ENCODE data around the gene SURF4. TPM values are rescaled to one million over a fixed set of nuclear protein-coding genes. Genes with fewer than 3 reads are reported as not detected.

Gene SURF4
- total and polyA plus RNA-seq, 2 donors from 2014 or later: 121 to 138 TPM

GRCh38 chr9:133402689-133403088 lies 26.8 kb upstream of the SURF4 start:
- intact Hi-C loops (cut with DNase I): no loop called here
- Histone ChIP-seq H3K27me3 (ENCODE audit: control insufficient read depth, insufficient read depth, low read length) (no peaks in the 10 kb centered on the region), H3K9me3 (ENCODE audit: control insufficient read depth in 2 of 3, insufficient read depth in 1 of 3, low read length in 3 of 3) (no peaks in the 10 kb centered on the region), H3K9ac (ENCODE audit: low read length in 3 of 3) (no peak overlapping the region), H3K4me1 (ENCODE audit: control insufficient read depth in 2 of 3, insufficient read depth in 2 of 3, low read depth in 1 of 3, low read length in 3 of 3) (no peaks in the 10 kb centered on the region), H3K4me3 (ENCODE audit: low read length in 3 of 3) (no peak overlapping the region), H3K36me3 (ENCODE audit: control insufficient read depth in 2 of 3, insufficient read depth in 3 of 3, low read length in 3 of 3) (peaks cover 0 to 10% (median 6%) of the 10 kb centered on the region in 3 donors), H3K27ac (ENCODE audit: low read depth in 2 of 2, low read length in 2 of 2) (no peak overlapping the region)
- no peak for FAIRE-seq
- TF ChIP-seq, protein P1, sequence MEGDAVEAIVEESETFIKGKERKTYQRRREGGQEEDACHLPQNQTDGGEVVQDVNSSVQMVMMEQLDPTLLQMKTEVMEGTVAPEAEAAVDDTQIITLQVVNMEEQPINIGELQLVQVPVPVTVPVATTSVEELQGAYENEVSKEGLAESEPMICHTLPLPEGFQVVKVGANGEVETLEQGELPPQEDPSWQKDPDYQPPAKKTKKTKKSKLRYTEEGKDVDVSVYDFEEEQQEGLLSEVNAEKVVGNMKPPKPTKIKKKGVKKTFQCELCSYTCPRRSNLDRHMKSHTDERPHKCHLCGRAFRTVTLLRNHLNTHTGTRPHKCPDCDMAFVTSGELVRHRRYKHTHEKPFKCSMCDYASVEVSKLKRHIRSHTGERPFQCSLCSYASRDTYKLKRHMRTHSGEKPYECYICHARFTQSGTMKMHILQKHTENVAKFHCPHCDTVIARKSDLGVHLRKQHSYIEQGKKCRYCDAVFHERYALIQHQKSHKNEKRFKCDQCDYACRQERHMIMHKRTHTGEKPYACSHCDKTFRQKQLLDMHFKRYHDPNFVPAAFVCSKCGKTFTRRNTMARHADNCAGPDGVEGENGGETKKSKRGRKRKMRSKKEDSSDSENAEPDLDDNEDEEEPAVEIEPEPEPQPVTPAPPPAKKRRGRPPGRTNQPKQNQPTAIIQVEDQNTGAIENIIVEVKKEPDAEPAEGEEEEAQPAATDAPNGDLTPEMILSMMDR (IDR thresholded peaks at IDR 0.05; ENCODE audit: borderline replicate concordance, extremely low read depth, insufficient read depth): no peak
- DNase-seq: peak in 1 of 5 donors; percentile 57

- TF ChIP-seq, protein P1 (IDR thresholded peaks at IDR 0.05; ENCODE audit: borderline replicate concordance, extremely low read depth, insufficient read depth): no peak
- no peak for DNase-seq
- FAIRE-seq: no peak
- H3K36me3 ChIP-seq (ENCODE audit: control insufficient read depth in 2 of 3, insufficient read depth in 3 of 3, low read length in 3 of 3): peaks cover 0 to 10% (median 2%) of the 10 kb centered on the region in 3 donors
- no peak overlapping the region for H3K9ac ChIP-seq (ENCODE audit: low read length in 3 of 3)
- no peaks in the 10 kb centered on the region for H3K27me3 ChIP-seq (ENCODE audit: control insufficient read depth, insufficient read depth, low read length)
- no peaks in the 10 kb centered on the region for H3K4me1 ChIP-seq (ENCODE audit: control insufficient read depth in 2 of 3, insufficient read depth in 2 of 3, low read depth in 1 of 3, low read length in 3 of 3)
- no peaks in the 10 kb centered on the region for H3K9me3 ChIP-seq (ENCODE audit: control insufficient read depth in 2 of 3, insufficient read depth in 1 of 3, low read length in 3 of 3)
- no peak overlapping the region for H3K4me3 ChIP-seq (ENCODE audit: low read length in 3 of 3)
- intact Hi-C loops (cut with DNase I): no loop called here
- H3K27ac ChIP-seq (ENCODE audit: low read depth in 2 of 2, low read length in 2 of 2): no peak overlapping the region
These were observed 25.7 kb upstream of the SURF4 start for GRCh38 chr9:133401588-133401987.

DNA sequence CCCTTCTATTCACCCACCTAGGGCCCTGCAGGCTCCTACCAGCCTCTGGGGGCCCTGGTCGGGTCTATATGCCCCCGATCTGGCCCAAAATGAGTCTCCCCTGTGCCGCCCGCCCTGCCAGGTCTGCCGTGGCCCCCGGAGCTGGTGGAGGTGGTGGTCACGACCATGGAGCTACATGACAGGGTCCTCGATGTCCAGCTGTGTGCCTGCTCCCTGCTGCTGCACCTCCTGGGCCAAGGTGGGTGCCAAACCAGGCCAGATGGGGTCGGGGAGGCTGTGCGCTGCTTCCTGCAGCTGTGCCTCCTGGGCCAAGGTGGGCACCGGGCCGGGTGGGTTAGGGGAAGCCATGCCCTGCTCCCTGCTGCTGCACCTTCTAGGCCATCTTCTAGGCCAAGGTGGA lies 24.4 kb upstream of the SURF4 start:
- H3K4me3 ChIP-seq (ENCODE audit: low read length in 3 of 3): no peak overlapping the region
- no peak overlapping the region for H3K9ac ChIP-seq (ENCODE audit: low read length in 3 of 3)
- H3K4me1 ChIP-seq (ENCODE audit: control insufficient read depth in 2 of 3, insufficient read depth in 2 of 3, low read depth in 1 of 3, low read length in 3 of 3): no peaks in the 10 kb centered on the region
- no peaks in the 10 kb centered on the region for H3K27me3 ChIP-seq (ENCODE audit: control insufficient read depth, insufficient read depth, low read length)
- TF ChIP-seq, protein P1 (IDR thresholded peaks at IDR 0.05; ENCODE audit: borderline replicate concordance, extremely low read depth, insufficient read depth): no peak
- no peak for FAIRE-seq
- intact Hi-C loops (cut with DNase I): no loop called here
- H3K36me3 ChIP-seq (ENCODE audit: control insufficient read depth in 2 of 3, insufficient read depth in 3 of 3, low read length in 3 of 3): peaks cover 0 to 1% (median 0%) of the 10 kb centered on the region in 3 donors
- no peak for DNase-seq
- H3K27ac ChIP-seq (ENCODE audit: low read depth in 2 of 2, low read length in 2 of 2): no peak overlapping the region
- H3K9me3 ChIP-seq (ENCODE audit: control insufficient read depth in 2 of 3, insufficient read depth in 1 of 3, low read length in 3 of 3): no peaks in the 10 kb centered on the region

DNA sequence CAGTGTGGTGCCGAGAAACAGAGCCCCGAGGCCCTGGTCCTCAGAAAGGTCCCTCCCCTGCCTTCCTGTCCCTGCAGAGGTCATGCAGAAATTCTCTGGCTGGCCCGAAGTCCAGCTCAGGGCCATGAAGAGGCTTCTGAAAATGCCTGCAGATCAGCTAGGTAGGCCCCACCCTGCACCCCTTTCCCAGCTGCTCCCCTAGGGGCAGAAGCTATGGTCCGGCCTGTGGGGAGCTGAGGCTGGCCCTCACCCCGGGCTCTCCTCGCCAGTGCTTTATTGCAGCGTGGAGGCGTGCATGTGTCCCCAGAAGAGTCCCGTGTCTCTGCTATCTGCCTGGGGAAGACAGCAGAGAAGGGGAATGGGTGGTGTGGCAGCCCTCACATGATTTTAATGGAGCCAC lies 22.0 kb upstream of the SURF4 start:
- intact Hi-C loops (cut with DNase I): no loop called here
- FAIRE-seq (no peak), DNase-seq (no peak)

More for the DNA sequence above, 22.0 kb upstream of the SURF4 start:
- H3K27ac ChIP-seq (ENCODE audit: low read depth in 2 of 2, low read length in 2 of 2): no peak overlapping the region
- no peaks in the 10 kb centered on the region for H3K36me3 ChIP-seq (ENCODE audit: control insufficient read depth in 2 of 3, insufficient read depth in 3 of 3, low read length in 3 of 3)
- TF ChIP-seq, protein P1 (IDR thresholded peaks at IDR 0.05; ENCODE audit: borderline replicate concordance, extremely low read depth, insufficient read depth): no peak
- H3K27me3 ChIP-seq (ENCODE audit: control insufficient read depth, insufficient read depth, low read length): no peaks in the 10 kb centered on the region
- H3K4me3 ChIP-seq (ENCODE audit: low read length in 3 of 3): no peak overlapping the region
- no peaks in the 10 kb centered on the region for H3K9me3 ChIP-seq (ENCODE audit: control insufficient read depth in 2 of 3, insufficient read depth in 1 of 3, low read length in 3 of 3)
- H3K9ac ChIP-seq (ENCODE audit: low read length in 3 of 3): no peak overlapping the region
- H3K4me1 ChIP-seq (ENCODE audit: control insufficient read depth in 2 of 3, insufficient read depth in 2 of 3, low read depth in 1 of 3, low read length in 3 of 3): no peaks in the 10 kb centered on the region
